Lung (tissue), 12 donors: ENCODE measurements around the gene SMTNL1. TPM values are rescaled to one million over a fixed set of nuclear protein-coding genes. Genes with fewer than 3 reads are reported as not detected.

Source experiments
- ATAC-seq: fragments of 200-7000 bp; cut with Tn5 transposase; one replicate; pipeline ENCODE4 v1.9.1; 2020; ENCODE audit warnings: moderate number of reproducible peaks; ENCODE audit not compliant: insufficient read depth, low FRiP score
- DNase-seq, 3 donors: peaks; one replicate each; pipeline ENCODE4 v3.0.0-alpha.2; 2013 to 2017
- H3K27ac ChIP-seq, 2 donors: one replicate each; pipeline ENCODE4 v1.5.1; 2013; ENCODE audit warnings: mild to moderate bottlenecking in 2 of 2, moderate library complexity in 2 of 2, control low read depth in 1 of 2, inconsistent platforms in 1 of 2, low read depth in 1 of 2, low read length in 1 of 2
- H3K27me3 ChIP-seq, 3 donors: one replicate each; pipeline ENCODE4 v1.5.1; 2013; ENCODE audit warnings: low read length in 2 of 3; ENCODE audit not compliant: control insufficient read depth in 3 of 3, insufficient read depth in 3 of 3
- H3K36me3 ChIP-seq, 4 donors: one replicate each; pipeline ENCODE4 v1.5.1; 2013; ENCODE audit warnings: low read length in 4 of 4, mild to moderate bottlenecking in 1 of 4, moderate library complexity in 1 of 4; ENCODE audit not compliant: control insufficient read depth in 4 of 4, insufficient read depth in 4 of 4
- H3K4me1 ChIP-seq, 5 donors: one replicate each; pipeline ENCODE4 v1.5.1; 2013; ENCODE audit warnings: low read length in 5 of 5, mild to moderate bottlenecking in 2 of 5, moderate library complexity in 1 of 5; ENCODE audit not compliant: control insufficient read depth in 5 of 5, insufficient read depth in 5 of 5
- H3K4me3 ChIP-seq: one replicate; pipeline ENCODE4 v1.5.1; 2013; ENCODE audit warnings: mild to moderate bottlenecking, control low read depth, moderate library complexity
- H3K9ac ChIP-seq, 2 donors: one replicate each; pipeline ENCODE4 v1.5.1; 2013; ENCODE audit warnings: low read length in 2 of 2, control low read depth in 1 of 2; ENCODE audit not compliant: insufficient read depth in 1 of 2
- H3K9me3 ChIP-seq, 4 donors: one replicate each; pipeline ENCODE4 v1.5.1; 2013; ENCODE audit warnings: low read length in 3 of 4, mild to moderate bottlenecking in 1 of 4, moderate library complexity in 1 of 4; ENCODE audit not compliant: control insufficient read depth in 4 of 4, insufficient read depth in 3 of 4
- WGBS, 2 donors: extraction: QIAGEN DNeasy Blood & Tissue Kit; methylation state at CpG; one replicate each; pipeline ENCODE4 v1.1.7; 2013; 5-methylcytosine and 5-hydroxymethylcytosine counted together
- polyA plus RNA-seq, 2 donors: library from polyadenylated mRNA; stranded (reverse); fragments of 200-250 nt; gene quantifications; one replicate each; pipeline ENCODE4 v1.2.1, GENCODE V29; 2013
- total RNA-seq, 2 donors: library from RNA; depleted of rRNA in 1 of 2; stranded (reverse); fragments of >200 nt in 1 of 2; gene quantifications; one replicate each; pipeline ENCODE4 v1.2.1, GENCODE V29; 2014 to 2021
- TF ChIP-seq, protein P1 (sequence below): IDR thresholded peaks from 2 replicates; pipeline ENCODE4 v1.5.1; 2012; ENCODE audit warnings: mild to moderate bottlenecking; ENCODE audit errors: control extremely low read depth, extremely low read depth
- donor health status: control.
- donor health status: control.
- donor health status: Bipolar disorder and iron deficiency.
- donor health status: healthy.
- donor health status: DM: yes; HTN: yes; CAD: no.

SMTNL1 gene
- total and polyA plus RNA-seq, 4 donors: not detected

DNA sequence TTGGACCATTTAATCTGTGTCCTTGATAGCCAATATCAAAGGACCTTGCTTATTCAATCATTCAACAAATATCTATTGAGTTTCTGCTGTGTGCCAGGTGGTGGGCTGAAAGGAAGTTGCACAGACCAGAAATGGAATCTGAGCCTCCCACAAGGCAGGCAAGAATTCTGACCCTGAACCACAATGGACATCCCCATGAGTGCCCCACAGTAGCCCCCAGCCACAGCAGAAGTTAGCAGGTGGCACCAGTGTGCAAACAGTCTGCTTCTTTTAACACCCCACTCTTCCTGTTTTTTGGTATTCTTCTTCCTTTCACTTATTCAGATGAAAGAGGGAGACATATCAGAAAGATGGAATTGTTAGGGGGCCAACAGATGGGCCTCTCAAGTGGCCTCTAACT, 47.9 kb downstream of the SMTNL1 start:
- Histone ChIP-seq H3K4me3 (no peak overlapping the region), H3K36me3 (no peaks in the 10 kb centered on the region), H3K9me3 (no peaks in the 10 kb centered on the region), H3K4me1 (peaks cover 0 to 5% (median 0%) of the 10 kb centered on the region in 5 donors), H3K27me3 (no peaks in the 10 kb centered on the region), H3K27ac (no peak overlapping the region), H3K9ac (no peak overlapping the region)
- DNase-seq: no peak
- TF ChIP-seq, protein P1, sequence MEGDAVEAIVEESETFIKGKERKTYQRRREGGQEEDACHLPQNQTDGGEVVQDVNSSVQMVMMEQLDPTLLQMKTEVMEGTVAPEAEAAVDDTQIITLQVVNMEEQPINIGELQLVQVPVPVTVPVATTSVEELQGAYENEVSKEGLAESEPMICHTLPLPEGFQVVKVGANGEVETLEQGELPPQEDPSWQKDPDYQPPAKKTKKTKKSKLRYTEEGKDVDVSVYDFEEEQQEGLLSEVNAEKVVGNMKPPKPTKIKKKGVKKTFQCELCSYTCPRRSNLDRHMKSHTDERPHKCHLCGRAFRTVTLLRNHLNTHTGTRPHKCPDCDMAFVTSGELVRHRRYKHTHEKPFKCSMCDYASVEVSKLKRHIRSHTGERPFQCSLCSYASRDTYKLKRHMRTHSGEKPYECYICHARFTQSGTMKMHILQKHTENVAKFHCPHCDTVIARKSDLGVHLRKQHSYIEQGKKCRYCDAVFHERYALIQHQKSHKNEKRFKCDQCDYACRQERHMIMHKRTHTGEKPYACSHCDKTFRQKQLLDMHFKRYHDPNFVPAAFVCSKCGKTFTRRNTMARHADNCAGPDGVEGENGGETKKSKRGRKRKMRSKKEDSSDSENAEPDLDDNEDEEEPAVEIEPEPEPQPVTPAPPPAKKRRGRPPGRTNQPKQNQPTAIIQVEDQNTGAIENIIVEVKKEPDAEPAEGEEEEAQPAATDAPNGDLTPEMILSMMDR: no peak
- ATAC-seq: no peak

DNA sequence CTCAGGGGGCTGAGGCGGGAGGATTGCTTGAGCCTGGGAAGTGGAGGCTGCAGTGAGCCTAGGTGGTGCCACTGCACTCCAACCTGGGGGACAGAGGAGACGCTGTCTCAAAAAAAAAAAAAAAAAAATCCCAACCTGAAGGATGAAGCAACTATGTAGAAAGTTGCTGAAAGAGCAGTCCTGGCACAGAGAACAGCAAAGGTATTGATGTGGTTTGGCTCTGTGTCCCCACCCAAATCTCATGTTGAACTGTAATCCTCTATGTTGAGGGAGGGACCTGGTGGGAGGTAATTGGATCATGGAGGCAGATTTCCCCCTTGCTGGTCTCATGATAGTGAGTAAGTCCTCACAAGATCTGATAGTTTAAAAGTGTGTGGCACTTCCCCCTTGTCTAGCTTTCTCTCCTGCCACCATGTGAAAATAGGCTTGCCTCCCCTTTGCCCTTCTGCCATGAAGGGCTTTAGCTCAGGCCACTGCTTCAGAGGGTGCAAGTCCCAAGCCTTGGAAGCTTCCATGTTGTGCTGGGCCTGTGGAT, 49.4 kb downstream of the SMTNL1 start:
- Histone ChIP-seq H3K4me1 (peaks cover 0 to 5% (median 0%) of the 10 kb centered on the region in 5 donors), H3K9ac (no peak overlapping the region), H3K4me3 (no peak overlapping the region), H3K36me3 (no peaks in the 10 kb centered on the region), H3K9me3 (no peaks in the 10 kb centered on the region), H3K27me3 (no peaks in the 10 kb centered on the region), H3K27ac (no peak overlapping the region)
- 46 to 48% methylated on average over 2 of the region's 2 CpGs for WGBS, 2 donors
- DNase-seq: no peak
- no peak for ATAC-seq
- TF ChIP-seq, protein P1: no peak

DNA sequence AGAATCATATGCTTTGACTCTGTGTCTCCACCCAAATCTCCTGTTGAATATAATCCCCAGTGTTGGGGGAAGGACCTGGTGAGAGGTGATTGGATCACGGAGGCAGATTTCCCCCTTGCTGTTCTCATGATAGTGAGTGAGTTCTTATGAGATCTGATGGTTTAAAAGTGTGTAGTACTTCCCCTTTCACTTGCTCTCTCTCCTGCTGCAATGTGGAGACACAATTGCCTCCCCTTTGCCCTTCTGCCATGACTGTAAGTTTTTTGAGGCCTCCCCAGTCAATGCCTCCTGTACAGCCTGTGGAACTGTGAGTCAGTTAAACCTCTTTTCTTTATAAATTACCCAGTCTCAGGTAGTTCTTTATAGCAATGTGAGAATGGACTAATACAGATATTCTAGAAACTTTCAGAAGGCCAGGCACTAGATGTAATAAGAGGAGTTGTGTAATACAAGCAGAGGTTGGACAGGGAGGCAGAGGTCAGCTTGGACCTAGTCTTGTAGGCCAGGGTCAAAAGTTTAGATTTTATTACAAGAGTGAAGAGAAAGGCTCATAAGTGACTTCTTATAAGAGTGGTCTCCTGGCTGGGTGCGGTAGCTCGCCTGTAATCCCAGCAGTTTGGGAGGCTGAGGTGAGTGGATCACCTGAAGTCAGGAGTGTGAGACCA, 50.8 kb downstream of the SMTNL1 start:
- H3K27me3 ChIP-seq: no peaks in the 10 kb centered on the region
- 70 to 86% methylated on average over 3 of the region's 3 CpGs for WGBS, 2 donors
- TF ChIP-seq, protein P1: no peak
- H3K27ac ChIP-seq: no peak overlapping the region
- no peak for ATAC-seq
- no peaks in the 10 kb centered on the region for H3K9me3 ChIP-seq
- DNase-seq: no peak
- no peaks in the 10 kb centered on the region for H3K36me3 ChIP-seq
- peaks cover 0 to 5% (median 0%) of the 10 kb centered on the region in 5 donors for H3K4me1 ChIP-seq
- no peak overlapping the region for H3K4me3 ChIP-seq
- no peak overlapping the region for H3K9ac ChIP-seq
